GM06990 (cell line): ENCODE results near the gene RASGRP3.
"Not testable (repeated sequence)": the region's sequence is repeated elsewhere in the genome, so short reads cannot be mapped to it uniquely, and the experiment has no call there.

ENCODE experiments used
- DNase-seq: peaks from one replicate; pipeline ENCODE4 v3.0.0-alpha.2; 2011; ENCODE audit not compliant: insufficient read length; ENCODE audit errors: extremely low read depth
- H3K27me3 ChIP-seq: replicated peaks from 2 replicates; pipeline ENCODE4 v1.6.0; 2011; ENCODE audit warnings: low read length; ENCODE audit not compliant: control insufficient read depth, insufficient read depth
- H3K36me3 ChIP-seq: 2 replicates; pipeline ENCODE4 v1.5.1; 2011; ENCODE audit warnings: low read length; ENCODE audit not compliant: control insufficient read depth, insufficient read depth
- H3K4me3 ChIP-seq: replicated peaks from 2 replicates; pipeline ENCODE4 v1.5.1; 2011; ENCODE audit warnings: low read depth, mild to moderate bottlenecking, control low read depth, low read length
- CTCF ChIP-seq: IDR thresholded peaks from 2 replicates; pipeline ENCODE4 v1.5.1; 2011; ENCODE audit warnings: low read length, control low read depth, mild to moderate bottlenecking, inconsistent platforms; ENCODE audit not compliant: insufficient read depth, poor library complexity, severe bottlenecking

The RASGRP3 gene

DNA sequence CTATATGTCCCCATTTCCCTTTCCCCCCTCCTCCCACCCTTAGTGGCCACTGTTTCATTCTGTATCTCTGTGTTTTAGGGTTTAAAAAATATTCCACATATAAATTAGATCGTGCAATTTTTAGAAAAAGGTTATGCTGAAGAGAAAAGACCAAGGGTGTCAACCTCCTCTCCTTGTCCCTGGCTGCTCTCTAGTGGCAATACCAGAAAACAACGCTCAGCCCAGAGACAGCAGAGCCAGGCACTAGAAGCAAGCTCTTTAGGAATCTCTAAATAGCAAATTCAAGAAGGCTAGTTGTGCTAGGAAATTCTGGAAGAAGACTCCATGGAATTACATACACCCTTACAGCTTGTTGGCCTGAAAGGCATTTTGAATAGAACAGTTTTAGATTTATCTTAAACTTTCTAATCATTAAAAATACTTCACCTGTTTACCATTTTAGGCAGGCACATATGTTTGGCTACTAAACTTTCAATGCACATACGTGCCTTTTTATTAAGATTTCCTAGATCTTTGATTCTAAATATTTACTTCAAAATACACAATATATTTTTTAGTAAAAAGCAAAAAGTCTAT, 35.1 kb upstream of the RASGRP3 start:
- no peak for DNase-seq
- H3K4me3 ChIP-seq, result no peak overlapping the region
- TF ChIP-seq CTCF, result peak; percentile 78

DNA sequence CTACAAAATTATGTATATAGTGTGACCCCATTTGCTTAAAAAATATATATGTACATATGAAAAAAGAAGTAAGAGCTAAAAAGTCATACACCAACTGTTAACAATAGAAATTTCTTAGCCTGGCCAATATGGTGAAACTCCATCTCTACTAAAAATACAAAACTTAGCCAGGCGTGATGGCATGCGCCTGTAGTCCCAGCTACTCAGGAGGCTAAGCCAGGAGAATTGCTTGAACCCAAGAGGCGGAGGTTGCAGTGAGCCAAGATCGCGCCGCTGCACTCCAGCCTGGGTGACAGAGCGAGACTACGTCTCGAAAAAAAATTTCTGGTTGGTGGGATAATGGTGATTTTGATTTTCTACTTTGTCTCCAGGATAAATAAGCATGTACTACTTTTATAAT, 34.4 kb upstream of the RASGRP3 start:
- not testable (repeated sequence) for DNase-seq, H3K27me3 ChIP-seq, H3K36me3 ChIP-seq, H3K4me3 ChIP-seq

More for the DNA sequence above, 35.1 kb upstream of the RASGRP3 start:
- H3K36me3 ChIP-seq, result no peaks in the 10 kb centered on the region
- H3K27me3 ChIP-seq, result no peaks in the 10 kb centered on the region

DNA sequence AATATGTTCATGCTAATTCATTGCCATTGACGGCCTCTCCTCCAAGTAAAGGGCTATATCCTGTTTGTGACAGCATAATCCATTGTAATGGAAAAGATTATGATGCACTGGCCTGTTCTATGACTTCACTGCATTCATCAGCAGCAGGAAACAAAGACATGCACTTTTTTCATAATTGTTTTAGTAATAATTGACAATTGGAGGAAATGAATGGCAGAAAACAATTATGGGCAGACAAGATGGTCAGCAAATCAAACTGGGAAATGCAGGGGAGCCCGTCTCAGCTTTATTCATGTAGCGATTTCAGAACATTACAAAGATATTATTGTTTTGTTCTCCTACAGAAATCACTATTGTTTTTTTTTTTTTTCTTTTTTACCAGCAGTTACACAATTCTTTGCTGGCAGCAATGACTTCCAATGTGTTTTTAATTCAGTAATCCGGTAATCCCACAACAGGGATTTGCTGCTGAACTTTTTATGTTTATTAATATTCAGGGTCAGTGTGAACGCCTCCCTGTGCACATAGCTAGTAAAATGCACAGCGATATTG, 33.8 kb upstream of the RASGRP3 start:
- no peak for DNase-seq

DNA sequence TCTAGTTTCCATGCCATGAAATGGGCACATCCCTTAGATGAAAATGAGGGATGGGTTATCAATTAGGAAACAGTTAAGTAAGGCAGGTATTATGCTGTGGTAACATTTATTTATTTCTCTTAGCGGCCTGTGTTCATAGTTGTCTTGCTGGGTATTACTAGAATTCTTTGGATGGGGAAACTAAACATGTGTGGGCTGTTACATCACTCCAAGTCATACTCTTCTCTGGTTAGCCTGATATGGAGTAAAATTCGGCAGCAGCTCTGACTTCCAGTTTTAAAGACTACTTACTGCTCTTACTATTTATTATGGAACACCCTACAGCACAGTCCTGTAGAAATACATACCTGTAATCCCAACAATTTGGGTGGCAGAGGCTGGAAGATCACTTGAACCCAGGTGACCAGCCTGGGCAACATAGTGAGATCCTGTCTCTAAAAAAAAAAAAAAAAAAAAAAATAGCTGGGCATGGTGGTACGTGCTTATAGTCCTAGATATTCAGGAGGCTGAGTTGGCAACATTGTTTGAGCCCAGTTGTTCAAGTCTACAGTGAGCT, 33.1 kb upstream of the RASGRP3 start:
- DNase-seq, result no peak
- Histone ChIP-seq H3K36me3 (no peaks in the 10 kb centered on the region), H3K4me3 (no peak overlapping the region), H3K27me3 (no peaks in the 10 kb centered on the region)
- no peak for TF ChIP-seq CTCF

More for the DNA sequence above, 33.8 kb upstream of the RASGRP3 start:
- Histone ChIP-seq H3K36me3 (no peaks in the 10 kb centered on the region), H3K4me3 (no peak overlapping the region), H3K27me3 (no peaks in the 10 kb centered on the region)
- TF ChIP-seq CTCF, result no peak

- Histone ChIP-seq H3K27me3 (no peaks in the 10 kb centered on the region), H3K4me3 (no peak overlapping the region), H3K36me3 (no peaks in the 10 kb centered on the region)
- TF ChIP-seq CTCF, result no peak
- no peak for DNase-seq
Observed at GRCh38 chr2:33444967-33445366, 31.5 kb upstream of the RASGRP3 start.

DNA sequence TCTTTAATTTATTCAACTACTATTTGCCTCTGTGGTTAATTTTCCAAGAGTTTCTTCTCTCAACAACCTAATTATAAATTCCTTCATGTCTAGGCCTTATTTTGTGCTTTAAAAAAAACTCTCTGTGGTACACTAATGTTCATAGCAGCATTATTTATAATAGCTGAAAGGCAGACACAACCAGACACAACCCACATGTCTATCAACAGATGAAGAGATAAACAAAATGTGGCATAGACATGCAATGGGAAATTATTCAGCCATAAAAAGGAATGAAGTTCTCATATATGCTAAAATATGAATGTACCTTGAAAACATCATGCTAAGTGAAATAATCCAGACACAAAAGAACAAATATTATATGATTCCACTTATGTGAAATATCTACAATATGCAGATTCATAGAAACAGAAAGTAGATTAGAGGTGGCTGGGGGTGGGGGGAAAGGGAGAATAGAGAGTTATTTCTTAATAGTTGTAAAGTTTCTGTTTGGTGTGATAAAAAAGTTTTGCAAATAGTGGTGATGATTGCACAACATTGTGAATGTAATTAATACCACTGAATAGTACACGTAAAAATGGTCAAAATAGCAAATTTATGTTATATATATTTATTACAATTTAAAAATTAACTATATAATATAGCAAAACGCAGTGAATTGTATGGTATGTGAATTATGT, 28.1 kb upstream of the RASGRP3 start:
- DNase-seq, result no peak
- TF ChIP-seq CTCF, result no peak
- H3K36me3 ChIP-seq, result no peaks in the 10 kb centered on the region

More for the DNA sequence above, 28.1 kb upstream of the RASGRP3 start:
- Histone ChIP-seq H3K4me3 (no peak overlapping the region), H3K27me3 (no peaks in the 10 kb centered on the region)
